SK-N-SH treated with all-trans-retinoic acid at 6 μM for 48 hours (cell line): ENCODE results near the gene SMAP2.

ENCODE experiments used
- ARNTL ChIP-seq: fragments of 450-650 bp; formaldehyde crosslinking; IDR thresholded peaks from 2 replicates; pipeline ENCODE4 v1.5.0; 2020; ENCODE audit warnings: low read depth, mild to moderate bottlenecking, moderate library complexity, borderline replicate concordance
- ISL1 ChIP-seq: fragments of 250-450 bp; sonication (Bioruptor Pico); IDR thresholded peaks from 2 replicates; pipeline ENCODE4 v2.1.2; 2022; ENCODE audit warnings: mild to moderate bottlenecking, moderate library complexity
- PPARA ChIP-seq: fragments of 250-450 bp; sonication (Bioruptor Pico); IDR thresholded peaks from 2 replicates; pipeline ENCODE4 v1.5.0; 2020; ENCODE audit warnings: mild to moderate bottlenecking, borderline replicate concordance
- RARB ChIP-seq: fragments of 250-450 bp; sonication (Bioruptor Pico); IDR thresholded peaks from 2 replicates; pipeline ENCODE4 v1.8.0; 2021; ENCODE audit warnings: mild to moderate bottlenecking, moderate library complexity
- SNAI2 ChIP-seq: fragments of 250-450 bp; sonication (Bioruptor Pico); IDR thresholded peaks from 2 replicates; pipeline ENCODE4 v1.5.0; 2020; ENCODE audit warnings: mild to moderate bottlenecking, moderate library complexity
- TSHZ2 ChIP-seq: fragments of 250-450 bp; sonication (Bioruptor Pico); IDR thresholded peaks from 2 replicates; pipeline ENCODE4 v1.5.0; 2020; ENCODE audit warnings: mild to moderate bottlenecking, moderate library complexity
- ZFP30 ChIP-seq: fragments of 450-650 bp; formaldehyde crosslinking; IDR thresholded peaks from 2 replicates; pipeline ENCODE4 v1.5.0; 2022; ENCODE audit warnings: mild to moderate bottlenecking, moderate library complexity
- ZNF70 ChIP-seq: fragments of 450-650 bp; formaldehyde crosslinking; IDR thresholded peaks from 2 replicates; pipeline ENCODE4 v1.5.0; 2020; ENCODE audit warnings: mild to moderate bottlenecking, moderate library complexity
- TF ChIP-seq, protein P1 (sequence below): fragments of 250-450 bp; sonication (Bioruptor Pico); IDR thresholded peaks from 2 replicates; pipeline ENCODE4 v1.5.1; 2020; ENCODE audit warnings: low read depth, mild to moderate bottlenecking, moderate library complexity

GRCh38 chr1:40383095-40383487, 9.6 kb downstream of the SMAP2 start:
- no peak for TF ChIP-seq PPARA
- no peak for TF ChIP-seq RARB (CRISPR knock-in tag)
- TF ChIP-seq, protein P1, sequence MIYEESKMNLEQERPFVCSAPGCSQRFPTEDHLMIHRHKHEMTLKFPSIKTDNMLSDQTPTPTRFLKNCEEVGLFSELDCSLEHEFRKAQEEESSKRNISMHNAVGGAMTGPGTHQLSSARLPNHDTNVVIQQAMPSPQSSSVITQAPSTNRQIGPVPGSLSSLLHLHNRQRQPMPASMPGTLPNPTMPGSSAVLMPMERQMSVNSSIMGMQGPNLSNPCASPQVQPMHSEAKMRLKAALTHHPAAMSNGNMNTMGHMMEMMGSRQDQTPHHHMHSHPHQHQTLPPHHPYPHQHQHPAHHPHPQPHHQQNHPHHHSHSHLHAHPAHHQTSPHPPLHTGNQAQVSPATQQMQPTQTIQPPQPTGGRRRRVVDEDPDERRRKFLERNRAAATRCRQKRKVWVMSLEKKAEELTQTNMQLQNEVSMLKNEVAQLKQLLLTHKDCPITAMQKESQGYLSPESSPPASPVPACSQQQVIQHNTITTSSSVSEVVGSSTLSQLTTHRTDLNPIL (CRISPR knock-in tag) = no peak
- TF ChIP-seq ARNTL (CRISPR knock-in tag) = no peak
- no peak for TF ChIP-seq SNAI2 (CRISPR knock-in tag)
- TF ChIP-seq ZFP30 (CRISPR knock-in tag) = no peak
- TF ChIP-seq TSHZ2 (CRISPR knock-in tag) = no peak
- no peak for TF ChIP-seq ZNF70 (CRISPR knock-in tag)
- TF ChIP-seq ISL1 (CRISPR knock-in tag) = no peak
